Stomach (tissue), 4 donors: ENCODE measurements around the gene FAM151A.

Experiments
- EP300 ChIP-seq: sonication (generic); formaldehyde crosslinking; IDR thresholded peaks from one replicate; pipeline ENCODE4 v1.6.1; 2017; ENCODE audit warnings: antibody characterized with exemption
- TF ChIP-seq, protein P1 (sequence below), 7 experiments: fragments of 450-650 bp in 4 of 7; fragments of 200-600 bp in 3 of 7; sonication (generic) in 3 of 7; IDR thresholded peaks; one replicate each; pipeline ENCODE4 v1.5.1; 2016 to 2019; ENCODE audit warnings: antibody characterized with exemption in 7 of 7, control low read depth in 2 of 7, mild to moderate bottlenecking in 1 of 7

DNA sequence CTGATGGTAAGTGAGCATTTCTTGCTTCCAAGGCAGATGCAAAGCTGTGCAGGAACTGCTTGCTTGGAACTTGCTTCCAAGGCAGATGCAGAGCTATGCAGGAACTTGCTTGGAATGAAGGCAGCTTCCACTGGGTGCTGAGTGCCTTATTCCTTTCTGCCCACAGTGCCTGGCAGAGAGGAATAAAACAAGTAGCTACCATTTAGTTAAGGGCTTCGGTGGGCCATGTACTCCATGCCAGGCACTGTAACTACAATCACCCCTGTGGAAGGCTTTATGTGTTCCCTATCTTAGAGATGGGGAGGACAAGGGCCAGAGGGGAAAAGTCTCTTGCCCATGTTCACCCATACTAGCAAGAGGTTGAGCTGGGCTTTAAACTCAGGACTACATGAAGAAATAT is 26.6 kb upstream of the FAM151A start:
- TF ChIP-seq, protein P1, sequence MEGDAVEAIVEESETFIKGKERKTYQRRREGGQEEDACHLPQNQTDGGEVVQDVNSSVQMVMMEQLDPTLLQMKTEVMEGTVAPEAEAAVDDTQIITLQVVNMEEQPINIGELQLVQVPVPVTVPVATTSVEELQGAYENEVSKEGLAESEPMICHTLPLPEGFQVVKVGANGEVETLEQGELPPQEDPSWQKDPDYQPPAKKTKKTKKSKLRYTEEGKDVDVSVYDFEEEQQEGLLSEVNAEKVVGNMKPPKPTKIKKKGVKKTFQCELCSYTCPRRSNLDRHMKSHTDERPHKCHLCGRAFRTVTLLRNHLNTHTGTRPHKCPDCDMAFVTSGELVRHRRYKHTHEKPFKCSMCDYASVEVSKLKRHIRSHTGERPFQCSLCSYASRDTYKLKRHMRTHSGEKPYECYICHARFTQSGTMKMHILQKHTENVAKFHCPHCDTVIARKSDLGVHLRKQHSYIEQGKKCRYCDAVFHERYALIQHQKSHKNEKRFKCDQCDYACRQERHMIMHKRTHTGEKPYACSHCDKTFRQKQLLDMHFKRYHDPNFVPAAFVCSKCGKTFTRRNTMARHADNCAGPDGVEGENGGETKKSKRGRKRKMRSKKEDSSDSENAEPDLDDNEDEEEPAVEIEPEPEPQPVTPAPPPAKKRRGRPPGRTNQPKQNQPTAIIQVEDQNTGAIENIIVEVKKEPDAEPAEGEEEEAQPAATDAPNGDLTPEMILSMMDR (IDR thresholded peaks at IDR 0.05): no peak
- no peak for TF ChIP-seq EP300
